Activated B cell treated with CpG ODN at 0.5 μM for 24 hours (primary cell): ENCODE results near the gene FOXJ3. TPM values are rescaled to one million over a fixed set of nuclear protein-coding genes. Genes with fewer than 3 reads are reported as not detected.

Experiments used
- ATAC-seq: fragments of 200-7000 bp; cut with Tn5 transposase; one replicate; pipeline ENCODE4 v1.10.0; 2021; ENCODE audit warnings: low read depth, mild to moderate bottlenecking, moderate library complexity
- CTCF ChIA-PET: fragments of 350-600 bp; sonication (Branson Sonifier 250); formaldehyde crosslinking; loops from one replicate; lab custom pipeline; 2021; ENCODE audit warnings: antibody characterized with exemption; lab: Charles Lee
- POLR2A ChIA-PET: fragments of 350-600 bp; sonication (Branson Sonifier 250); formaldehyde crosslinking; loops from one replicate; lab custom pipeline; 2021; ENCODE audit warnings: antibody characterized with exemption; lab: Charles Lee
- DNase-seq: peaks from one replicate; pipeline ENCODE4 v3.0.0; 2022
- H3K27ac Mint-ChIP-seq: one replicate; pipeline ENCODE4 v1.8.0; 2020; ENCODE audit warnings: mixed read lengths
- H3K27me3 Mint-ChIP-seq: one replicate; pipeline ENCODE4 v1.8.0; 2021; ENCODE audit warnings: mixed read lengths
- H3K36me3 Mint-ChIP-seq: one replicate; pipeline ENCODE4 v1.8.0; 2021; ENCODE audit warnings: low read depth, mixed read lengths
- H3K4me1 Mint-ChIP-seq: one replicate; pipeline ENCODE4 v1.8.0; 2021; ENCODE audit warnings: mixed read lengths
- H3K4me3 Mint-ChIP-seq: one replicate; pipeline ENCODE4 v1.8.0; 2020; ENCODE audit warnings: mild to moderate bottlenecking, mixed read lengths
- H3K9me3 Mint-ChIP-seq: one replicate; pipeline ENCODE4 v1.8.0; 2020; ENCODE audit warnings: mixed read lengths
- intact Hi-C: fragments of 100-400 bp; cut with micrococcal nuclease; formaldehyde crosslinking; loops from one replicate; pipeline ENCODE4 v1.15.1; 2024
- total RNA-seq: library from RNA; stranded (reverse); gene quantifications from 2 replicates; pipeline ENCODE4 v1.2.3, GENCODE V29; 2022
- TF ChIP-seq, protein P1 (sequence below): fragments of 200-600 bp; IDR thresholded peaks from one replicate; pipeline ENCODE4 v1.8.0; 2022; ENCODE audit warnings: antibody characterized with exemption, mild to moderate bottlenecking

The FOXJ3 gene
- total RNA-seq, 1 donor from 2014 or later: 63.9 TPM

- no peak overlapping the region for H3K27ac Mint-ChIP-seq
- no peaks in the 10 kb centered on the region for H3K36me3 Mint-ChIP-seq
- CTCF ChIA-PET: no interaction called here
- POLR2A ChIA-PET: no interaction called here
- DNase-seq (no peak), ATAC-seq (no peak)
- H3K27me3 Mint-ChIP-seq: peaks cover 33% of the 10 kb centered on the region
- TF ChIP-seq, protein P1, sequence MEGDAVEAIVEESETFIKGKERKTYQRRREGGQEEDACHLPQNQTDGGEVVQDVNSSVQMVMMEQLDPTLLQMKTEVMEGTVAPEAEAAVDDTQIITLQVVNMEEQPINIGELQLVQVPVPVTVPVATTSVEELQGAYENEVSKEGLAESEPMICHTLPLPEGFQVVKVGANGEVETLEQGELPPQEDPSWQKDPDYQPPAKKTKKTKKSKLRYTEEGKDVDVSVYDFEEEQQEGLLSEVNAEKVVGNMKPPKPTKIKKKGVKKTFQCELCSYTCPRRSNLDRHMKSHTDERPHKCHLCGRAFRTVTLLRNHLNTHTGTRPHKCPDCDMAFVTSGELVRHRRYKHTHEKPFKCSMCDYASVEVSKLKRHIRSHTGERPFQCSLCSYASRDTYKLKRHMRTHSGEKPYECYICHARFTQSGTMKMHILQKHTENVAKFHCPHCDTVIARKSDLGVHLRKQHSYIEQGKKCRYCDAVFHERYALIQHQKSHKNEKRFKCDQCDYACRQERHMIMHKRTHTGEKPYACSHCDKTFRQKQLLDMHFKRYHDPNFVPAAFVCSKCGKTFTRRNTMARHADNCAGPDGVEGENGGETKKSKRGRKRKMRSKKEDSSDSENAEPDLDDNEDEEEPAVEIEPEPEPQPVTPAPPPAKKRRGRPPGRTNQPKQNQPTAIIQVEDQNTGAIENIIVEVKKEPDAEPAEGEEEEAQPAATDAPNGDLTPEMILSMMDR: no peak
- H3K4me3 Mint-ChIP-seq: no peak overlapping the region
- intact Hi-C loops: no loop called here
- H3K9me3 Mint-ChIP-seq: no peaks in the 10 kb centered on the region
- no peaks in the 10 kb centered on the region for H3K4me1 Mint-ChIP-seq
These were observed 37.8 kb upstream of the FOXJ3 start for GRCh38 chr1:42372796-42373195.

- CTCF ChIA-PET: no interaction called here
These were observed 36.0 kb upstream of the FOXJ3 start for GRCh38 chr1:42370876-42371549.

GRCh38 chr1:42369471-42369870, 34.4 kb upstream of the FOXJ3 start:
- H3K36me3 Mint-ChIP-seq: no peaks in the 10 kb centered on the region
- no peaks in the 10 kb centered on the region for H3K9me3 Mint-ChIP-seq
- no peak overlapping the region for H3K27ac Mint-ChIP-seq
- H3K4me3 Mint-ChIP-seq: no peak overlapping the region
- ATAC-seq: no peak
- DNase-seq: no peak
- H3K4me1 Mint-ChIP-seq: no peaks in the 10 kb centered on the region
- CTCF ChIA-PET: no interaction called here
- POLR2A ChIA-PET: interaction anchor here (0.6 kb wide), 1 partner anchor 1662 kb away, joined by 3 read pairs; the partner anchor contains the start of gene SLC6A9
- TF ChIP-seq, protein P1: no peak
- intact Hi-C loops: no loop called here
- H3K27me3 Mint-ChIP-seq: peaks cover 27% of the 10 kb centered on the region

More at GRCh38 chr1:42370876-42371549, 36.0 kb upstream of the FOXJ3 start:
- no peak for DNase-seq
- intact Hi-C loops: no loop called here
- Mint-ChIP-seq H3K36me3 (no peaks in the 10 kb centered on the region), H3K27ac (no peak overlapping the region), H3K27me3 (peaks cover 28% of the 10 kb centered on the region), H3K4me1 (no peaks in the 10 kb centered on the region), H3K9me3 (no peaks in the 10 kb centered on the region), H3K4me3 (no peak overlapping the region)
- POLR2A ChIA-PET: no interaction called here
- ATAC-seq: no peak
- TF ChIP-seq, protein P1: no peak

- ATAC-seq (no peak), DNase-seq (no peak)
- no peak overlapping the region for H3K27ac Mint-ChIP-seq
- H3K4me1 Mint-ChIP-seq: no peaks in the 10 kb centered on the region
- H3K9me3 Mint-ChIP-seq: no peaks in the 10 kb centered on the region
- TF ChIP-seq, protein P1: no peak
- H3K4me3 Mint-ChIP-seq: no peak overlapping the region
- H3K27me3 Mint-ChIP-seq: peaks cover 25% of the 10 kb centered on the region
- H3K36me3 Mint-ChIP-seq: no peaks in the 10 kb centered on the region
- ChIA-PET POLR2A (no interaction called here), CTCF (no interaction called here)
- intact Hi-C loops: no loop called here
These were observed 33.2 kb upstream of the FOXJ3 start for GRCh38 chr1:42368096-42368795.

GRCh38 chr1:42365118-42365517, 30.1 kb upstream of the FOXJ3 start:
- TF ChIP-seq, protein P1: no peak
- Mint-ChIP-seq H3K27ac (no peak overlapping the region), H3K4me1 (no peaks in the 10 kb centered on the region), H3K27me3 (peaks cover 21% of the 10 kb centered on the region), H3K4me3 (no peak overlapping the region), H3K9me3 (no peaks in the 10 kb centered on the region), H3K36me3 (no peaks in the 10 kb centered on the region)
- no peak for DNase-seq
- CTCF ChIA-PET: no interaction called here
- no peak for ATAC-seq
- POLR2A ChIA-PET: no interaction called here
- intact Hi-C loops: no loop called here
